Measurements from ENCODE around the gene AFDN.

The AFDN gene

GRCh38 chr6:167841981-167842380 lies 15.3 kb downstream of the AFDN start:
- DNase-seq: no peak

- DNase-seq: no peak
Measured at GRCh38 chr6:167842457-167842856, 15.7 kb downstream of the AFDN start.

- DNase-seq: no peak
Measured at GRCh38 chr6:167843023-167843422, 16.3 kb downstream of the AFDN start.

- no peak for DNase-seq
Measured at GRCh38 chr6:167845856-167846255, 19.1 kb downstream of the AFDN start.

- no peak for DNase-seq
Measured at GRCh38 chr6:167846997-167847606, 20.4 kb downstream of the AFDN start.

- DNase-seq: no peak
Measured at GRCh38 chr6:167847936-167848335, 21.2 kb downstream of the AFDN start.

- no peak for DNase-seq
Measured at GRCh38 chr6:167848783-167849182, 22.1 kb downstream of the AFDN start.

GRCh38 chr6:167849846-167850459 lies 23.2 kb downstream of the AFDN start:
- no peak for DNase-seq

GRCh38 chr6:167850782-167851181 lies 24.1 kb downstream of the AFDN start:
- no peak for DNase-seq

GRCh38 chr6:167851370-167851952 lies 24.8 kb downstream of the AFDN start:
- no peak for DNase-seq

GRCh38 chr6:167855825-167856425 lies 29.2 kb downstream of the AFDN start:
- DNase-seq: peak; percentile 36

- no peak for DNase-seq
Measured at GRCh38 chr6:167856474-167856873, 29.8 kb downstream of the AFDN start.

- peak; percentile 53 for DNase-seq
Measured at GRCh38 chr6:167856999-167857660, 30.4 kb downstream of the AFDN start.

GRCh38 chr6:167858086-167858591 lies 31.4 kb downstream of the AFDN start:
- no peak for DNase-seq

GRCh38 chr6:167858842-167859664 lies 32.3 kb downstream of the AFDN start:
- DNase-seq: no peak

GRCh38 chr6:167860550-167861226 lies 34.0 kb downstream of the AFDN start:
- no peak for DNase-seq

GRCh38 chr6:167861424-167861823 lies 34.7 kb downstream of the AFDN start:
- DNase-seq: no peak

- no peak for DNase-seq
Measured at GRCh38 chr6:167863897-167864296, 37.2 kb downstream of the AFDN start.

- no peak for DNase-seq
Measured at GRCh38 chr6:167866642-167867041, 39.9 kb downstream of the AFDN start.

- no peak for DNase-seq
Measured at GRCh38 chr6:167870321-167870720, 43.6 kb downstream of the AFDN start.

- no peak for DNase-seq
Measured at GRCh38 chr6:167872538-167873210, 46.0 kb downstream of the AFDN start.

Data from activated CD4-positive, alpha-beta T cell treated with anti-CD3 and anti-CD28 coated beads, Interleukin-2, Interleukin-6, amounts not matched to agents 100 ng/mL and 50 ng/mL, durations not matched to agents 16 hours and 8 hours (primary cell).